Measurements from ENCODE around the gene EFTUD2. TPM values are rescaled to one million over a fixed set of nuclear protein-coding genes. Genes with fewer than 3 reads are reported as not detected.

EFTUD2 gene
- total RNA-seq, 1 donor from 2014 or later = 145 TPM

GRCh38 chr17:44865231-44865660 is 34.0 kb downstream of the EFTUD2 start:
- Mint-ChIP-seq H3K27me3 (ENCODE audit: low read depth) (no peaks in the 10 kb centered on the region), H3K36me3 (peaks cover 30% of the 10 kb centered on the region), H3K27ac (no peak overlapping the region), H3K9me3 (no peaks in the 10 kb centered on the region), H3K4me1 (no peaks in the 10 kb centered on the region), H3K4me3 (no peak overlapping the region)
- peak; percentile 53 to 78 for DNase-seq (ENCODE audit: low spot score in 2 of 2, unreplicated experiment in 2 of 2)
- TF ChIP-seq CTCF (IDR thresholded peaks at IDR 0.05; ENCODE audit: unreplicated experiment) = peak; percentile 95

GRCh38 chr17:44864831-44865230 is 34.4 kb downstream of the EFTUD2 start:
- Mint-ChIP-seq H3K4me1 (no peaks in the 10 kb centered on the region), H3K27ac (no peak overlapping the region), H3K9me3 (no peaks in the 10 kb centered on the region), H3K4me3 (no peak overlapping the region), H3K36me3 (peaks cover 29% of the 10 kb centered on the region), H3K27me3 (ENCODE audit: low read depth) (no peaks in the 10 kb centered on the region)
- no peak for DNase-seq (ENCODE audit: low spot score in 2 of 2, unreplicated experiment in 2 of 2)
- no peak for TF ChIP-seq CTCF (IDR thresholded peaks at IDR 0.05; ENCODE audit: unreplicated experiment)

DNA sequence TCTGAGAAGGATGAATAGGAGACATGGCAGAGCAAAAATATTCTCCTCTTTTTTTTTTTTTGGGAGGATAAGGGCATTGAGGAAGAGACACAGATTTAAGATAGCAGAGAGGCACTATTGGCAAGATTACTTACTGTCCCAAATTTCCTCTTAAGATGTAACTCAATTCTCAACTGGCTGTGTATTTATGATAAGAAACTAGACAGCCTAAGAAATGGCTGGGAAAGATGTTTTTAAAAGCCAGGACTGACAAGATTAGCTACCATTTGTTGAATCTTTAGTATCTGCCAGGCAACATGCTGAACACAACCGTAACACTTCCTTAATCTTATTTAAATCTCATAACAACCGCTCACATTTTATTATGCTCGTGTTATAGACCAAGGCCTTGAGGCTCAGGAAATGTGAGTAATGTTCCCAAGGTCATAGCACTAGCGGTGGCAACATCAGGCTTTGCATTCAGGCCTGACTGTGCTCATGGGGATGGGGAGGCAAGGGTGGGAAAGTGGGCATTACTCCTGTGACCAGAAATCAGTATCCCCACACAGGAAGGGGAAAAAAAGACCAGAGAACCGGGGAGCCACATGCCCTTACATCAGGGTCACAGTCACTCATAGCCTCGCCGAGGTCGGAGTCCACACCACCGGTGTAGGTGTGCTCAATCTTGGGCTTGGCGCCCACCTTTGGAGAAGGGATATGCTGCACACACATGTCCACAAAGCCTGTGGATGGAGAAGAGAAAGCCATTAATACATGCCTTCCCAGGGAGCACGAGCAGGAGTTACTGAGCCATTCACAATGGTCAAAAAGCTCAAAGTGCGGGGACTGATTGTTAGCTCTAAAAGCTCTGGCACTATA is 36.0 kb downstream of the EFTUD2 start:
- no peak for TF ChIP-seq CTCF (IDR thresholded peaks at IDR 0.05; ENCODE audit: unreplicated experiment)
- Mint-ChIP-seq H3K36me3 (peaks cover 35% of the 10 kb centered on the region), H3K27me3 (ENCODE audit: low read depth) (no peaks in the 10 kb centered on the region), H3K4me3 (no peak overlapping the region), H3K27ac (no peak overlapping the region), H3K9me3 (no peaks in the 10 kb centered on the region), H3K4me1 (no peaks in the 10 kb centered on the region)
- DNase-seq (ENCODE audit: low spot score in 2 of 2, unreplicated experiment in 2 of 2) = no peak

- Mint-ChIP-seq H3K27ac (no peak overlapping the region), H3K36me3 (peaks cover 30% of the 10 kb centered on the region), H3K4me3 (no peak overlapping the region), H3K4me1 (no peaks in the 10 kb centered on the region), H3K27me3 (ENCODE audit: low read depth) (no peaks in the 10 kb centered on the region), H3K9me3 (no peaks in the 10 kb centered on the region)
- no peak for DNase-seq (ENCODE audit: low spot score in 2 of 2, unreplicated experiment in 2 of 2)
- TF ChIP-seq CTCF (IDR thresholded peaks at IDR 0.05; ENCODE audit: unreplicated experiment) = no peak
Measured at GRCh38 chr17:44862278-44862914, 36.8 kb downstream of the EFTUD2 start.

DNA sequence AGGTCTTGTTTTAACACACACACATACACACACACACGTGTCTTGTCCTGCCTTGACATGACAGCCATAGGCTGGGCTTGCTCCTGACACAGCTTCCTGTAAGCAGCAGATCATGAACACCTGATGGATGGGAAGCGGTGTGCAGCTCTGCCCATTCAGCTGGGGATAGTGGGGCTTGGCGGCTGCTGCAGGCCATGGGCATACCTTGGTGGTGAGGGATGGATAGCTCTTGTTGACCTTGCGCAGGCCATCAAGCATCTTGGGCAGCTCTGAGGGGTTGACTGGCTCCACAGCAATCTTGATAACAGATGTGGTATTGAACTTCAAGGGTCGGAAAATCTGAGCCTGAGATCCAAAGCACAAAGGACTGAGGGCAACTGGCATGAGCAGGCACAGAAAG is 39.5 kb downstream of the EFTUD2 start:
- H3K4me1 Mint-ChIP-seq = no peaks in the 10 kb centered on the region
- H3K36me3 Mint-ChIP-seq = peaks cover 39% of the 10 kb centered on the region
- H3K27ac Mint-ChIP-seq = no peak overlapping the region
- no peak for TF ChIP-seq CTCF (IDR thresholded peaks at IDR 0.05; ENCODE audit: unreplicated experiment)
- no peaks in the 10 kb centered on the region for H3K27me3 Mint-ChIP-seq (ENCODE audit: low read depth)
- H3K4me3 Mint-ChIP-seq = no peak overlapping the region
- DNase-seq (ENCODE audit: low spot score in 2 of 2, unreplicated experiment in 2 of 2) = no peak
- H3K9me3 Mint-ChIP-seq = no peaks in the 10 kb centered on the region
